Naive thymus-derived CD8-positive, alpha-beta T cell (primary cell): ENCODE measurements around the gene EIF2AK3. TPM values are rescaled to one million over a fixed set of nuclear protein-coding genes. Genes with fewer than 3 reads are reported as not detected.

ENCODE experiments used
- ATAC-seq, 2 donors: fragments of 150-1000 bp; cut with Tn5 transposase in 1 of 2; sonication (Bioruptor Pico), chemical (Tn5 transposase) in 1 of 2; 1 replicate in 1 of 2; 2 replicates in 1 of 2; pipeline ENCODE4 v1.10.0; 2021; ENCODE audit warnings: mild to moderate bottlenecking in 2 of 2, moderate library complexity in 2 of 2
- POLR2A ChIA-PET: fragments of 350-600 bp; sonication (Branson Sonifier 250); formaldehyde crosslinking; loops from one replicate; lab custom pipeline; 2021; ENCODE audit warnings: antibody characterized with exemption; lab: Charles Lee
- DNase-seq, 10 donors: peaks; one replicate each; pipeline versions ENCODE4 v3.0.0 to v3.0.0-alpha.2; 2020 to 2022
- H3K27ac Mint-ChIP-seq, 10 donors: one replicate each; pipeline ENCODE4 v1.8.0; 2020 to 2022; ENCODE audit warnings: mild to moderate bottlenecking in 10 of 10, mixed read lengths in 10 of 10, moderate library complexity in 4 of 10, inconsistent platforms in 1 of 10
- H3K27me3 Mint-ChIP-seq, 5 donors: one replicate each; pipeline ENCODE4 v1.8.0; 2021 to 2022; ENCODE audit warnings: mixed read lengths in 5 of 5
- H3K36me3 Mint-ChIP-seq, 3 donors: one replicate each; pipeline ENCODE4 v1.8.0; 2020 to 2022; ENCODE audit warnings: mixed read lengths in 3 of 3, mild to moderate bottlenecking in 2 of 3, inconsistent platforms in 1 of 3
- H3K4me1 Mint-ChIP-seq, 4 donors: one replicate each; pipeline ENCODE4 v1.8.0; 2021 to 2022; ENCODE audit warnings: mixed read lengths in 4 of 4
- H3K4me3 Mint-ChIP-seq, 10 donors: one replicate each; pipeline ENCODE4 v1.8.0; 2020 to 2022; ENCODE audit warnings: mild to moderate bottlenecking in 10 of 10, mixed read lengths in 10 of 10, moderate library complexity in 6 of 10, inconsistent platforms in 1 of 10
- H3K9me3 Mint-ChIP-seq, 9 donors: one replicate each; pipeline ENCODE4 v1.8.0; 2020 to 2022; ENCODE audit warnings: mixed read lengths in 9 of 9, mild to moderate bottlenecking in 3 of 9, inconsistent platforms in 1 of 9, moderate library complexity in 1 of 9
- polyA plus RNA-seq, 3 donors: library from polyadenylated mRNA; unstranded; fragments of 300-500 nt; fragmentation: Illumina TruSeq; gene quantifications; one replicate each; pipeline ENCODE4 v1.2.3, GENCODE V29; 2021
- total RNA-seq, 8 experiments: library from RNA in 2 of 8; stranded (reverse) in 2 of 8; gene quantifications; one replicate each; pipeline ENCODE4 v1.2.3 and lab custom pipeline; 2021 to 2026

The EIF2AK3 gene
- total RNA-seq (10 to 100 TPM; 28.4 to 29.8 TPM), polyA plus RNA-seq (1 to 10 TPM; 3.1 to 8.9 (median 3.1) TPM), total RNA-seq (lab: John Stamatoyannopoulos, UW) (61.2 to 88.1 (median 81.3) reads per million in 6 experiments)

DNA sequence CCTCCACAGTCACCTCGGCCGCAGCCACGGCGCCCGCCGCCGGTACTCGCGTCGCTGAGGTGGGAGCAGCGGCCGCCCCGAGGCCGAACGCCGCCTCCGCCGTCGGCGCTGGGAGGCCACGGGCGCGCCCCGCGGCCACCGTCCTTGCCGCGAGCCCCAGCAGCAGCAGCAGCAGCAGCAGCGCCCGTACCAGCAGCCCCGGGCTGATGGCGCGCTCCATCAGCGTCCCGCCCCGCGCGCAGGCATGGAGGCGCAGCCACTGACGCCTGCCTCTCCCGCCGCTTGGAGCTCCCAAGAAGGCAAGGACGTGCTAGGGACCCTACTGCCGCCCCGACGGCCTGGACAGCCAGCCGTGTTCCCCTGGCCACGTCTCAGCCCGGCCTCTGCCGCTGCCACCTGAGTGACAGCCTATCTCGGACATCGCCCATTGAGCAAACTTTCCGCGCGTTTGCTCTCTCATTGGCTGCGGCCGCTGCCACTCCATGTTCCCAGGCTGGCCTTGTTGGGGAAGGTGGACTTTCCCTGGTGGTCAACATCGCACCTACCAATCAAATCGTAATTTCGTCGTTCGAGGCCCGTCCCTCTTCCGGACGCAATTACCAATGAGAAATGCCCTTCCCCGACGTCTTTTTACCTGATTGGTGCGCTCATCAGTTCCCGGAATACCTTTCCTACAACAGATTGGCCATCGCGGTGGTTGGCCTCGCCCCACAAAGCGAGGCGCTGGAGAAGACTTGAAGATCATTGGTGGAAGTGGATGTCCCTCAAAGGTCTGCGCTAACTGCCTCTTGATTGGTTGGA, at the start of gene EIF2AK3:
EIF2AK3 (minus strand) TSS at position 410 of the 801 bp plus-strand sequence; CDS start at position 220, 190 bp downstream.
- H3K27ac Mint-ChIP-seq: peak within 1 kb of the TSS in 9 of 10 donors; percentile 89 to 97 (median 95)
- peak; percentile 83 to 99 (median 96) for DNase-seq
- POLR2A ChIA-PET: interaction anchor here (1.0 to 3.5 kb wide), 6 partner anchors 9 to 64 kb away, joined by 3 to 32 read pairs (median 4); partner anchors contain the start of gene RPIA

DNA sequence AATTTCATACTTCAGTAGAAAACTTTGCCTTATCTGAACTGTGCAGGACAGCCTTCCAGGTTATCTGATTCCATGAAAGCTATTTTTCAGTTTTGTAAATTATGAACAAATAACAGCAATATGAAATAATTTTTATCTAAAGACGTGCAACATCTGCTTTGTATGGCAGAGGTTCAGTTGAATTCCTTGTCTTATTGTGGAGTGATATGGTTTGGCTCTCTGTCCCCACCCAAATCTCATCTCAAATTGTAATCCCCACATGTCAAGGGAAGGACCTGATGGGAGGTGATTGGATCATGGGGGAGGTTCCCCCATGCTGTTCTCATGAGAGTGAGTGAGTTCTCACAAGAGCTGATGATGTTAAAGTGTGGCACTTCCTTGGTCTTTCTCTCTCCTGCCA, 46.1 kb upstream of the EIF2AK3 start:
- H3K36me3 Mint-ChIP-seq: peaks cover 0 to 4% (median 0%) of the 10 kb centered on the region in 3 donors
- H3K4me1 Mint-ChIP-seq: peaks cover 0 to 5% (median 3%) of the 10 kb centered on the region in 4 donors
- H3K9me3 Mint-ChIP-seq: no peaks in the 10 kb centered on the region
- H3K4me3 Mint-ChIP-seq: no peak overlapping the region
- POLR2A ChIA-PET: no interaction called here
- peaks cover 0 to 4% (median 0%) of the 10 kb centered on the region in 5 donors for H3K27me3 Mint-ChIP-seq
- DNase-seq (no peak), ATAC-seq (no peak)
- peak overlapping the region in 1 of 10 donors; percentile 79 for H3K27ac Mint-ChIP-seq

More for the DNA sequence above, at the start of gene EIF2AK3:
- Mint-ChIP-seq H3K4me1 (peaks cover 0 to 18% (median 7%) of the 10 kb centered on the region in 4 donors), H3K27me3 (no peaks in the 10 kb centered on the region), H3K4me3 (peak within 1 kb of the TSS in 8 of 10 donors; percentile 89 to 98 (median 95)), H3K9me3 (no peaks in the 10 kb centered on the region), H3K36me3 (no peaks in the 10 kb centered on the region)
- ATAC-seq: peak; percentile 86

DNA sequence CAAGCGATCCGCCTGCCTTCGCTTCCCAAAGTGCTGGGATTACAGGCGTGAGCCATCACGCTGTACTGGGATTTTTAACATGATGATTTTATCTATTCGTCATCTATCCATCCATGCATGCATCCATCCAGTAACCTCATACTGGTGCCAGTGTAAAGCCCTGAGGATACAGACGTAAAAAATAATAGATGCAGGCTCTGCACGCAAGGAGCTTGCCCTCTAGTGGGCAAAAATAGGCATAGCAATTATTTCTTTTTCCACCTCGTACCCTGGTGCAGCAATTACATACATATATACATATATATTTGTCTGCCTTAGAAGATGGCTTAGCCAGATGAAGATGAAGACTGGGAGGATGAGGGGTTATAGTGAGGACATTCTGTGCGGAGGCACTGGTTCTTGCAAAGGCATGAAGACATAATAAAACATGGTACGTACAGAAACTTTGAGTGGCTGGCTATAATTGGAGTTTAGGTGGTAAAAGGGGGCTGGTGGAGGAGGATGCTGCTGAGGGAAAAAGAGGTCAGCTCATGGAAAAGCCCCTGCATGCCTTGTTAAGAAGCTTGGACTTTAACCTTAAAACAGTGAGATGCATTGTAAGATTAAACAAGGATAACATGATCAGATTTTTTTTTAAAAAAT, 44.6 kb upstream of the EIF2AK3 start:
- Mint-ChIP-seq H3K27ac (no peak overlapping the region), H3K4me1 (peaks cover 2 to 5% (median 3%) of the 10 kb centered on the region in 4 donors)
- POLR2A ChIA-PET: no interaction called here

DNA sequence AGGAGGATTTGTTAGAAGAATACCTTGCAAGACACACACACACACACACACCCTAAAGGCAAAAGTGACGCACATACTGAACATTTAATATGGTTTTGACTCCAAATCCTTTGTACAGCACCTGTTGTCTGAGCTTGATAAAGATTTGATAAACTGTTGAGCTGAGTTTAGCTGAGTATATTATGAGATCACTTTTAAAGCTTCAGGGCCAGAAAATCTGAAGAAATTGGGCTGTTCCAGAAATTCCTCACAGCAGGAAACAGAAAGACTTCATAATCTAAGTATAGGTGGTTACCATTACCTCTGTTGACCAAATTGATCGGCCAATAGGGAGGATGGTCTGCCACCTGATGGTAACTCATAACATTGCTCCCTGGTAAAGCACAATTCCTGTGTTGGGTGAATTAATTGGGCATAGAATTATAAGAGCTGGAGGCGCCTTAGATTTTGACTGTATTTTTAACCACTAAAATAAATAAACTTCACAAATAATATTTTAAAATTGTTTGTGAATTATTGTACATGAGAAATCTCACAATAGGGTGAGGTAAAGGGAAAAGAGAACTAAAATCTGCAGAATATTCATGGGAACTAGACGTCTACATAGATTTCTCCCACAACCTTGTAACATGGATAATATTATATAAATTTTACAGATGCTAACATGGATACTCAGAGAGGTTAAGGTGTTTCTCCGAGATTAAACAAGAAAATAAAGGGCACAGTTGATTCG, 42.4 kb upstream of the EIF2AK3 start:
- Mint-ChIP-seq H3K36me3 (no peaks in the 10 kb centered on the region), H3K9me3 (no peaks in the 10 kb centered on the region), H3K27ac (no peak overlapping the region), H3K4me3 (no peak overlapping the region), H3K27me3 (peaks cover 0 to 4% (median 0%) of the 10 kb centered on the region in 5 donors), H3K4me1 (peaks cover 2 to 5% (median 3%) of the 10 kb centered on the region in 4 donors)
- POLR2A ChIA-PET: no interaction called here
- DNase-seq (peak in 3 of 10 donors; percentile 5 to 13 (median 12)), ATAC-seq (peak; percentile 43 to 64)

More for the DNA sequence above, 44.6 kb upstream of the EIF2AK3 start:
- no peak overlapping the region for H3K4me3 Mint-ChIP-seq
- H3K36me3 Mint-ChIP-seq: no peaks in the 10 kb centered on the region
- peaks cover 0 to 4% (median 0%) of the 10 kb centered on the region in 5 donors for H3K27me3 Mint-ChIP-seq
- DNase-seq (peak in 5 of 10 donors; percentile 4 to 57 (median 49)), ATAC-seq (peak; percentile 57 to 67)
- no peaks in the 10 kb centered on the region for H3K9me3 Mint-ChIP-seq

DNA sequence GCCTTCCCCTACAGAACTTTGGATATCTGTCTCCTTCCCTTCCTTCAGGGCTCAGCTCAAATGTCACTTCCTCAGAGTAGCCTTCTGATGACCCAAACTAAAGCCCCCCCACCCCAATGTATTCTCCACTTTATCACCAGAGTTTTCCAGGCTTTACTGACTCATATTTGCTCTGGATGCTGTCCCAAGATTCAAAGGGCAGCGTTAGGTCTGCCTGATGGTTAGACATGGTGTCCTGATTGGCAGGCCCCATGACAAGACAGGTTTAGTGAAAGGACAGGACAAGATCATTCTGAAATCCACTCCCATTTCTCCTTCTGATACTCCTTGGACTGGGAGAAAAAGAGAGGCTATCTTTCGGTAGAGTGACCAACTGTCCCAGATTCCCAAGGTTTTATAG, 41.6 kb upstream of the EIF2AK3 start:
- DNase-seq (no peak), ATAC-seq (no peak)
- POLR2A ChIA-PET: no interaction called here
- no peak overlapping the region for H3K27ac Mint-ChIP-seq
- no peaks in the 10 kb centered on the region for H3K9me3 Mint-ChIP-seq
- H3K4me1 Mint-ChIP-seq: peaks cover 0 to 5% (median 3%) of the 10 kb centered on the region in 4 donors
- H3K27me3 Mint-ChIP-seq: peaks cover 0 to 4% (median 0%) of the 10 kb centered on the region in 5 donors
- H3K4me3 Mint-ChIP-seq: no peak overlapping the region
- H3K36me3 Mint-ChIP-seq: peaks cover 0 to 3% (median 0%) of the 10 kb centered on the region in 3 donors

DNA sequence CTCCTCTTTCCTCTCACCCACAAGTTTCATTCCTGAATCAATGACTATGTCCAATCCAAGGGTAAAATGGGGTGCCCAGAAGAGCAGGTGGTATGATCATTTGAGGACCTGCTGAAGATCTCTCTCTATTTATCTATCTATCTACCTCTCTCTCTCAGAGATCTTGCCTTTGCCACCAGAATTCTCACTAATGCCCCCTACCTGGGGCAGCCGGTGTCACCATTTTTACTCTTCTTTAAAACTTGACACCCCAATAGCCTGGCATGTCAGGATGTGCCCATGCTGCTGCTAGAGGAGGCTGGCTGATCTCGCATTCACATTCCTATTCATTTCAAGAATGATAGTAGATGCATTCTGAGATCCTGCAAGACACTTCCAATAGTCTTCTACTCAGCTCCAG, 40.0 kb upstream of the EIF2AK3 start:
- DNase-seq (no peak), ATAC-seq (no peak)
- POLR2A ChIA-PET: no interaction called here
- Mint-ChIP-seq H3K9me3 (no peaks in the 10 kb centered on the region), H3K4me3 (no peak overlapping the region), H3K36me3 (peaks cover 0 to 5% (median 0%) of the 10 kb centered on the region in 3 donors), H3K27me3 (peaks cover 0 to 4% (median 0%) of the 10 kb centered on the region in 5 donors), H3K27ac (no peak overlapping the region), H3K4me1 (peaks cover 0 to 5% (median 3%) of the 10 kb centered on the region in 4 donors)

DNA sequence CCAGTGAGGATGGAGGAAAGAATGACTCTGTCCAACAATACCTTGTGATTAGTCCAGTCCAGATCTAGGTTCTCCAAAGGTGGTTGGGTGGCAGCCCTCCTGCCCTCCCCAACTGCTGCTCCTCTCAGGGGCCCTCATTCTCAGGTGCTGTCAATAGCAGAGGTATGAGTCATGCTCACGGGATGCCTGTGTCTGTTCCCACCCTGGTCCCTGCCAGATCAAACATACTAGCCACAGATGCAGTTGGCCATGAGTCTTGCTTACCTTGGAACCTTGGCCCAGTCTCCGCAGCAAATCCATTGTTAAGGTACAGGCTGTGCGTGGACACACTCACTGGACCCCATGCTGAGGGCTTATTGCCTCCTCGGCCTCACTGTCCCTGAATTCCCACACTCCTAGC, 39.3 kb upstream of the EIF2AK3 start:
- Mint-ChIP-seq H3K27ac (no peak overlapping the region), H3K4me3 (no peak overlapping the region), H3K27me3 (no peaks in the 10 kb centered on the region), H3K36me3 (peaks cover 0 to 5% (median 0%) of the 10 kb centered on the region in 3 donors), H3K4me1 (peaks cover 0 to 3% (median 0%) of the 10 kb centered on the region in 4 donors), H3K9me3 (no peaks in the 10 kb centered on the region)
- POLR2A ChIA-PET: no interaction called here
- DNase-seq (no peak), ATAC-seq (no peak)

DNA sequence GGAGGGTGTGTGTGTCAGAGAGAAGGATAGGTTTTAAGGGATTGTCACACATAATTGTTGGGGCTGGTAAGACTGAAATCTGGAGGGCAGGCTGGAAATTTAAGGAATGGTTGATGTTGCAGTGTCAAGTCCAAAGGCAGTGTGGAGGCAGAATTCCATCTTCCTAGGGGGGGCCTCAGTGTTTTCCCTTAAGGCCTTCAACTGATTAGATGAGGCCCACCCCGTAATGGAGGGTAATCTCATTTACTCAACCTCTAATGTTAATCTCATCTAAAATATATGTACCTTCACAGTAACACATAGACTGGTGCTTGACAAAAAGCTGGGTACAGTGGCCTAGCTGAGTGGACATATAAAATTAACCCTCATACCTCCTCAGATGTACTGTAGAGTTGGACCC, 33.4 kb upstream of the EIF2AK3 start:
- Mint-ChIP-seq H3K36me3 (peaks cover 0 to 5% (median 4%) of the 10 kb centered on the region in 3 donors), H3K4me3 (no peak overlapping the region), H3K27me3 (no peaks in the 10 kb centered on the region), H3K9me3 (no peaks in the 10 kb centered on the region), H3K4me1 (no peaks in the 10 kb centered on the region), H3K27ac (no peak overlapping the region)
- DNase-seq (no peak), ATAC-seq (no peak)
- POLR2A ChIA-PET: no interaction called here

DNA sequence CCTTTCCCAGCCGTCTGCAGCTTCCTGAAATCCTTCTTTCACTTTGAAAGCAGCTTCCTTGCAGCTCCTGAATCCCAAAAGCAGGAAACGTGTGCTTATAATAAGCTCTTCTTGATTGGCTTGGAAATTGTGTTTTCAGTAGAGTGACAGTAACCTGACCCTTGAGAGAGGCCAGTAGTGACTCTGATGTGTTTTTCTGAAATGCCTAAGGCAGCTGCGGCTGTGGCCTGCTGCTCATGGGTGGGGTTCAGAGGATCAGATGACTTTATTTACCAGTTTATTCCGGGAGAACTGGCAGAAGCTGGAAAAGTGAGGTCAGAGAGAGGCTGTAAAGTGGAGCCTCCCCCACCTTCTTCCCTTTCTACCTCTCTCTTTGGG, 32.3 kb upstream of the EIF2AK3 start:
- H3K4me1 Mint-ChIP-seq: no peaks in the 10 kb centered on the region
- H3K9me3 Mint-ChIP-seq: no peaks in the 10 kb centered on the region
- ATAC-seq (no peak), DNase-seq (no peak)
- H3K27me3 Mint-ChIP-seq: no peaks in the 10 kb centered on the region
- POLR2A ChIA-PET: no interaction called here
- peaks cover 0 to 5% (median 4%) of the 10 kb centered on the region in 3 donors for H3K36me3 Mint-ChIP-seq
- no peak overlapping the region for H3K27ac Mint-ChIP-seq
- H3K4me3 Mint-ChIP-seq: no peak overlapping the region

DNA sequence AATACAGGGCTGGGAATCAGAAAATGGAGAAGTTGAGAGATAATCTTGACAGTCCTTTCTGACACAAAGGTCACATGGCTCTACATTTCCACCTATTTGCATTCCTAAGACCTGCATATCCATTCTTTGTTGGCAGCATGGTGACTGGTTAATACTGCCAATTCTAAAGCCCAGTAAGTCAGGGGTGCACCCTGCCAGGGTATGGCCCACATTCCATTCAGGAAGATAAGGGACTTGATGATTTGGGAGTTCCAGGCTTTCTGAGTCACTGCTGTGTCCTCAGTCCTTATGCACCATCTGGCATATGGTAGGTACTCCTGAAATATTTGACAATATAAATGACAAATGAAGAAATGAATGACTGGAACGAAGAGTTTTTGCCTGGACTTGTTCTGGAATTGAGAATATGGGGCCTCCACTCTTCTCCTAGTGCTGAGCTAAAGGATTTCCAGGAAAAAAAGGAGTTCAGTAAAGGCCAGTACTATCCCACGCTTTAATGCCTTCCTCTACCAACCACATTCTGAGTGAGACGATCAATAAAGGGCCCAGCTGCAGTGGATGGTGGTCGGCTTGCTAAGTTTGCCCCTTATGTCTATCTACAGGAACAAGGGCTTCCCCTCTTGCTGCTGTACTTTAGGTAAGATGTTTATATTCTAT, 31.7 kb upstream of the EIF2AK3 start:
- Mint-ChIP-seq H3K27ac (no peak overlapping the region), H3K4me3 (no peak overlapping the region), H3K27me3 (no peaks in the 10 kb centered on the region), H3K36me3 (peaks cover 0 to 4% (median 4%) of the 10 kb centered on the region in 3 donors), H3K9me3 (no peaks in the 10 kb centered on the region), H3K4me1 (no peaks in the 10 kb centered on the region)
- POLR2A ChIA-PET: no interaction called here
- ATAC-seq: no peak
- DNase-seq: no peak

DNA sequence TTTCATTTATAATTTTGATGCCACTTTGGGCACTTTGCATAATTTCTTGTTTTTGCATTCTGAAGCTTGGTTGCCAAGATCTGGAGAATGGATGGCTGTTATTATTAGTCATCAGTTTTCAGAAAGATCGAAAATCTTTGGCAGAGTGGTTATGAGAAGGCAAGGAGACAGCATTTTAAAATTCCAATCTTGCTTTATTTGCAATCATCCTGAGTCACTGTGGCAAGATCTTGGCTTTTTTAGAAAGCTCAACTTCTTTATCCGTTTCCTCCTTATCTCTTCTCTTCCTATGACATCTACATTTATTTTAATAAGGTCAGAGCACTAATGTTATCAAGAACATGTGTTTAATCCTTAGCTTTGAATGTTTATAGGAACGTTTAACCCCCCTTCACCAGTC, 31.1 kb upstream of the EIF2AK3 start:
- Mint-ChIP-seq H3K4me3 (no peak overlapping the region), H3K4me1 (no peaks in the 10 kb centered on the region), H3K27ac (no peak overlapping the region), H3K36me3 (peaks cover 0 to 4% (median 0%) of the 10 kb centered on the region in 3 donors), H3K27me3 (no peaks in the 10 kb centered on the region), H3K9me3 (no peaks in the 10 kb centered on the region)
- ATAC-seq: no peak
- DNase-seq: no peak
- POLR2A ChIA-PET: no interaction called here

DNA sequence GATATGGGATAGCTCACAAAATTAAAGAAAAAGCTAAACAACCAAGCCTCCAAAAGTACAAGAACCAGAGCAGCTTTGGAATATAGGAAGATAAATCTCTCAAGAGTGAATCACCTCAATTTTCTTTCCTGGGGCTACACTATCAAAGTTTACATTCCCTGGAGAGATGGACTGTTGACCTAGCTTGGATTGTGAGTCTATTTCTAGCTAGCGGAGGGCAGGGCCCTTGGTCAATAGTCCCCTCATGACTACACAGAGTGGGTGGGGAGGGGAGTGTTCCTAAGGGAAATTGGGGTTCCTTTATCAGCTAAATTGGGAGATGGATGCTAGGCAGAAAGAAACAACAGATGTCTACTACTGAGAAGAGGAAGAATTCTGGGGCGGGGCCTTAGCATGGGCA, 29.9 kb upstream of the EIF2AK3 start:
- H3K36me3 Mint-ChIP-seq: peaks cover 0 to 4% (median 0%) of the 10 kb centered on the region in 3 donors
- DNase-seq: no peak
- POLR2A ChIA-PET: no interaction called here
- peak overlapping the region in 1 of 10 donors; percentile 6 for H3K27ac Mint-ChIP-seq
- H3K9me3 Mint-ChIP-seq: no peaks in the 10 kb centered on the region
- no peaks in the 10 kb centered on the region for H3K27me3 Mint-ChIP-seq
- H3K4me3 Mint-ChIP-seq: no peak overlapping the region
- no peaks in the 10 kb centered on the region for H3K4me1 Mint-ChIP-seq
- ATAC-seq: no peak
